GM12878 (cell line): ENCODE results near the gene IL17A. TPM values are rescaled to one million over a fixed set of nuclear protein-coding genes. Genes with fewer than 3 reads are reported as not detected.

ENCODE experiments used
- ATAC-seq: fragments of 200-7000 bp; cut with Tn5 transposase; 3 replicates; pipeline ENCODE4 v1.9.1; 2020; ENCODE audit warnings: mild to moderate bottlenecking, moderate library complexity
- BruUV-seq: library from RNA; stranded (reverse); fragments of 400-500 nt; replicated peaks from 2 replicates; lab custom pipeline; 2021; lab: Mats Ljungman, UMichigan
- CTCF ChIA-PET: fragments of 300-600 bp; sonication (Branson Sonifier 250); formaldehyde crosslinking; extraction: SDS; loops from one replicate; lab custom pipeline; 2021; ENCODE audit warnings: inconsistent platforms; lab: Yijun Ruan, JAX
- POLR2A ChIA-PET: fragments of 350-600 bp; formaldehyde crosslinking; extraction: SDS; loops from one replicate; lab custom pipeline; 2021; ENCODE audit warnings: inconsistent platforms; lab: Charles Lee
- RAD21 ChIA-PET: fragments of 300-600 bp; sonication (Branson Sonifier 250); formaldehyde crosslinking; loops from one replicate; lab custom pipeline; 2023; ENCODE audit warnings: antibody characterized with exemption; ENCODE audit not compliant: unreplicated experiment; lab: Charles Lee
- SMC1A ChIA-PET: fragments of 300-600 bp; sonication (Branson Sonifier 250); formaldehyde crosslinking; loops from one replicate; lab custom pipeline; 2023; ENCODE audit not compliant: unreplicated experiment, uncharacterized antibody; lab: Charles Lee
- DNase-seq: peaks from one replicate; pipeline ENCODE4 v3.0.0-alpha.2; 2011; ENCODE audit warnings: low read depth, low spot score
- FAIRE-seq: peaks from 3 replicates; lab custom pipeline; 2011; peaks lifted over from hg19 to GRCh38; lab: Jason Lieb, UNC
- H2AFZ ChIP-seq: 2 replicates; pipeline ENCODE4 v1.6.0; 2011; ENCODE audit warnings: low read depth, low read length, control low read depth; ENCODE audit not compliant: control insufficient read depth
- H3K27ac ChIP-seq: 2 replicates; pipeline ENCODE4 v1.5.1; 2011; ENCODE audit warnings: control low read depth; ENCODE audit not compliant: control insufficient read depth, insufficient read depth
- H3K27me3 ChIP-seq, 2 experiments: replicated peaks in 1 of 2; 2 replicates each; pipeline versions ENCODE4 v1.6.0 to v1.6.1; 2011; ENCODE audit warnings: low read length in 1 of 2; ENCODE audit not compliant: control insufficient read depth in 2 of 2, insufficient read depth in 2 of 2
- H3K36me3 ChIP-seq, 2 experiments: 2 replicates each; pipeline ENCODE4 v1.5.1; 2011; ENCODE audit warnings: low read length in 1 of 2; ENCODE audit not compliant: control insufficient read depth in 2 of 2, insufficient read depth in 2 of 2
- H3K4me1 ChIP-seq: 2 replicates; pipeline ENCODE4 v1.6.1; 2011; ENCODE audit warnings: mild to moderate bottlenecking, low read length, moderate library complexity, mixed read lengths; ENCODE audit not compliant: control insufficient read depth, insufficient read depth
- H3K4me2 ChIP-seq: 2 replicates; pipeline ENCODE4 v1.6.0; 2011; ENCODE audit warnings: control low read depth; ENCODE audit not compliant: control insufficient read depth, insufficient read depth
- H3K4me3 ChIP-seq: fragments of 200-600 bp; sonication (generic); 2 replicates; pipeline ENCODE4 v1.5.1; 2016
- H3K79me2 ChIP-seq: 2 replicates; pipeline ENCODE4 v1.6.0; 2011; ENCODE audit warnings: low read length; ENCODE audit not compliant: control insufficient read depth, insufficient read depth
- H3K9ac ChIP-seq: 2 replicates; pipeline ENCODE4 v1.8.0; 2011; ENCODE audit warnings: low read length, control low read depth, mixed read lengths; ENCODE audit not compliant: control insufficient read depth, insufficient read depth
- H3K9me3 ChIP-seq: replicated peaks from 3 replicates; pipeline ENCODE4 v1.5.1; 2011; ENCODE audit warnings: mild to moderate bottlenecking, low read length; ENCODE audit not compliant: control insufficient read depth, insufficient read depth
- H4K20me1 ChIP-seq: 2 replicates; pipeline ENCODE4 v1.6.0; 2011; ENCODE audit not compliant: control insufficient read depth, insufficient read depth
- WGBS: methylation state at CpG from one replicate; pipeline ENCODE4 v1.1.6; 2016; ENCODE audit warnings: low lambda C conversion rate; ENCODE audit not compliant: insufficient replicate concordance, insufficient coverage; ENCODE audit errors: missing lambda C conversion rate; 5-methylcytosine and 5-hydroxymethylcytosine counted together
- in situ Hi-C: fragments of 300-500 bp; cut with MboI; formaldehyde crosslinking; loops from 9 replicates; pipeline ENCODE4 v1.14.3; 2018; ENCODE audit warnings: mixed read lengths
- intact Hi-C: fragments of 100-400 bp; cut with micrococcal nuclease; formaldehyde crosslinking; loops from one replicate; pipeline ENCODE4 v1.14.2; 2022; ENCODE audit not compliant: unreplicated experiment
- polyA plus RNA-seq, 11 experiments: library from polyadenylated mRNA; depleted of rRNA in 4 of 11; unstranded in 6 of 11; stranded (reverse) in 5 of 11; fragments of >200 nt; fragmentation: Nextera tagmentation in 4 of 11; fragmentation: Illumina TruSeq in 1 of 11; extraction: Ambion mirVana in 4 of 11; extraction: Trizol in 1 of 11; gene quantifications; 1 replicate in 1 of 11; 2 replicates in 10 of 11; pipeline versions ENCODE4 v1.2.1 to v1.2.3, GENCODE V29; 2011 to 2016; ENCODE audit warnings: inconsistent platforms in 2 of 11, missing spikeins in 2 of 11, low read depth in 1 of 11
- total RNA-seq, 4 experiments: library from RNA; depleted of rRNA in 3 of 4; stranded (reverse); fragments of >200 nt in 3 of 4; fragmentation: Illumina TruSeq in 1 of 4; extraction: Trizol in 1 of 4; gene quantifications; 2 replicates each; pipeline versions ENCODE4 v1.2.1 to v1.2.3, GENCODE V29; 2013 to 2021
- TF ChIP-seq, protein P1 (sequence below): fragments of 450-650 bp; formaldehyde crosslinking; IDR thresholded peaks from 2 replicates; pipeline ENCODE4 v1.4.0; 2020; ENCODE audit warnings: mild to moderate bottlenecking, moderate library complexity

Gene IL17A
- total and polyA plus RNA-seq, 10 of the 15 experiments (the other 5 are each of a cell fraction or from before 2014, with no cell fraction given), result not detected

DNA sequence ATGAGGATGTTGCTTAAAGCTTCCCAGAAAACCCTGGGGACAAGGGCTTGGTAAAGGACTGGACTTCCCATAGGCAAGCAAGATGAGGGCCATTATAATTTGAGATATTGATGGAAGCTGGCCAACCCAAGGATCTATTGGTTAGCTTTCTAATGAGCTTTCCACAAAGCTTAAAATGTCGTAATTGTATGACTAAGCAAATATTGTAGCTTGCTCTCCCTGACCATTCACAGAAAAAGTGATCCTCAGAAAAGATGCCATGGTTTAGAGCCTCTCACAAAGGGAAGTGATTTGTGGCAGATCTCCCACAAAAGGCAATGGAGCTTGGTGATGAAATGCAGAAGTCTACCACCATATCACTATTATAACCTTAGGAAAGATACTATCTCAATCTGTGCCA is 44.5 kb downstream of the IL17A start:
- Histone ChIP-seq H3K27ac (no peak overlapping the region), H3K9me3 (no peaks in the 10 kb centered on the region; the same call in 2 of the 3 replicates), H3K4me2 (no peak overlapping the region), H3K4me3 (no peak overlapping the region), H3K79me2 (no peaks in the 10 kb centered on the region), H2AFZ (no peak overlapping the region), H3K4me1 (peaks cover 33% of the 10 kb centered on the region), H3K9ac (no peak overlapping the region), H3K27me3 (no peaks in the 10 kb centered on the region; a peak in 1 of 4 replicates), H4K20me1 (no peaks in the 10 kb centered on the region)
- DNase-seq, result no peak
- BruUV-seq, result no TSS peak
- SMC1A ChIA-PET, result interaction anchor here (0.8 to 5.6 kb wide), 12 partner anchors 12 to 380 kb away, joined by 3 to 45 read pairs (median 3); partner anchors contain the start of gene IL17F
- WGBS, result 65% methylated on average over 1 of the region's 1 CpG
- RAD21 ChIA-PET, result interaction anchor here (0.8 to 1.2 kb wide), 4 partner anchors 9 to 185 kb away, joined by 3 to 5 read pairs (median 3); no protein-coding TSS in a partner anchor
- no peak for ATAC-seq
- CTCF ChIA-PET, result interaction anchor here (0.9 to 5.9 kb wide), 12 partner anchors 14 to 366 kb away, joined by 3 to 91 read pairs (median 4); no protein-coding TSS in a partner anchor
- POLR2A ChIA-PET, result no interaction called here
- no peak for FAIRE-seq
- in situ Hi-C loops (loop anchor here (5.0 to 10.0 kb wide), 2 partner anchors 68 to 376 kb away; no protein-coding TSS in a partner anchor), intact Hi-C loops (loop anchor here (5.0 kb wide), 1 partner anchor 143 kb away; the partner anchor contains the start of gene PKHD1)
- TF ChIP-seq, protein P1, sequence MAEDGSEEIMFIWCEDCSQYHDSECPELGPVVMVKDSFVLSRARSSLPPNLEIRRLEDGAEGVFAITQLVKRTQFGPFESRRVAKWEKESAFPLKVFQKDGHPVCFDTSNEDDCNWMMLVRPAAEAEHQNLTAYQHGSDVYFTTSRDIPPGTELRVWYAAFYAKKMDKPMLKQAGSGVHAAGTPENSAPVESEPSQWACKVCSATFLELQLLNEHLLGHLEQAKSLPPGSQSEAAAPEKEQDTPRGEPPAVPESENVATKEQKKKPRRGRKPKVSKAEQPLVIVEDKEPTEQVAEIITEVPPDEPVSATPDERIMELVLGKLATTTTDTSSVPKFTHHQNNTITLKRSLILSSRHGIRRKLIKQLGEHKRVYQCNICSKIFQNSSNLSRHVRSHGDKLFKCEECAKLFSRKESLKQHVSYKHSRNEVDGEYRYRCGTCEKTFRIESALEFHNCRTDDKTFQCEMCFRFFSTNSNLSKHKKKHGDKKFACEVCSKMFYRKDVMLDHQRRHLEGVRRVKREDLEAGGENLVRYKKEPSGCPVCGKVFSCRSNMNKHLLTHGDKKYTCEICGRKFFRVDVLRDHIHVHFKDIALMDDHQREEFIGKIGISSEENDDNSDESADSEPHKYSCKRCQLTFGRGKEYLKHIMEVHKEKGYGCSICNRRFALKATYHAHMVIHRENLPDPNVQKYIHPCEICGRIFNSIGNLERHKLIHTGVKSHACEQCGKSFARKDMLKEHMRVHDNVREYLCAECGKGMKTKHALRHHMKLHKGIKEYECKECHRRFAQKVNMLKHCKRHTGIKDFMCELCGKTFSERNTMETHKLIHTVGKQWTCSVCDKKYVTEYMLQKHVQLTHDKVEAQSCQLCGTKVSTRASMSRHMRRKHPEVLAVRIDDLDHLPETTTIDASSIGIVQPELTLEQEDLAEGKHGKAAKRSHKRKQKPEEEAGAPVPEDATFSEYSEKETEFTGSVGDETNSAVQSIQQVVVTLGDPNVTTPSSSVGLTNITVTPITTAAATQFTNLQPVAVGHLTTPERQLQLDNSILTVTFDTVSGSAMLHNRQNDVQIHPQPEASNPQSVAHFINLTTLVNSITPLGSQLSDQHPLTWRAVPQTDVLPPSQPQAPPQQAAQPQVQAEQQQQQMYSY, result no peak
- TF ChIP-seq, all 136 proteins: peak for 0
- H3K36me3 ChIP-seq, result no peaks in the 10 kb centered on the region
